GM21825 (cell line): Measurements from ENCODE around the gene ALDH1L1.

ENCODE experiments used
- ATAC-seq: cut with Tn5 transposase; IDR thresholded peaks from one replicate; pipeline ENCODE4 v1.9.1; 2021; ENCODE audit warnings: mild to moderate bottlenecking, moderate library complexity; ENCODE audit not compliant: unreplicated experiment

ALDH1L1 gene

DNA sequence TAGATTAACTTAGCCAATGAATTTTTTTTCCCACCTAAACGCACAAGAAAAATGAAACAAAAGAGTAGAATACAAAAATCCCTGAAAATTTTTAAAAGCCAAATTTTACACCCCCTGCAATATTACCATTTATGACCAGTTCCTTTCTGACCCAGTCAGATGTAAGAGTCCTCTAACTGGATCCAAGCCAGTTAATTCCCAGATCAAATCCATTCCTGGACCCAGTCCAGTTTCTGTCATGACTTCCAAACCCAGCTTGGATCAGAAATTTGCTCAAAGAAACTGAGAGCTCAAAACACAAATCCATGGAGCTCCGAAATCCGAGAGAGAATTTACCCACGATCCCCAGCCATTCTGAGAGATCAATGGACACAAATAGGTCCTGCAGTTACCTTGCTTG, 17.0 kb upstream of the ALDH1L1 start:
- ATAC-seq = no peak

- no peak for ATAC-seq
Measured at GRCh38 chr3:126194713-126195305, 14.4 kb upstream of the ALDH1L1 start.

DNA sequence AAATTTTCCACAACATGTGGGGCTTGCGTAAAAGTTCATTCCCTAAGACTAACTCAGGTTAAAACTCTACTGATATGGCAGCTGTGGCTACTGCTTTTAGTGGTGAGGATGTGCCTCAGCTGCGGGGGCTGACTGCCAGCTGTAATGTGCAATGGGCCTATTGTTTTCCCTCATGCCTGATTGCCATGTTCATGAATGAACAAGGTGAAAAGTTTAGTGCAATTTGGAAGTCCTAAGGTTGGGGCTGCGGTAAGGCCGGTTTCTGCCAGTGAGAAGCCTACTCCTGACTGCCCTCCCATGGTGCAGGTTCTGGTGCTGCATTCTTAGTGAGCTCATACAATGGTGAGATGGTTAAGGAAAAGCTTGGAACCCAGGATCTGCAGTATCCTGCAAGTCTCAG, 10.9 kb upstream of the ALDH1L1 start:
- ATAC-seq = no peak

- ATAC-seq = no peak
Measured at GRCh38 chr3:126187920-126188319, 7.5 kb upstream of the ALDH1L1 start.

DNA sequence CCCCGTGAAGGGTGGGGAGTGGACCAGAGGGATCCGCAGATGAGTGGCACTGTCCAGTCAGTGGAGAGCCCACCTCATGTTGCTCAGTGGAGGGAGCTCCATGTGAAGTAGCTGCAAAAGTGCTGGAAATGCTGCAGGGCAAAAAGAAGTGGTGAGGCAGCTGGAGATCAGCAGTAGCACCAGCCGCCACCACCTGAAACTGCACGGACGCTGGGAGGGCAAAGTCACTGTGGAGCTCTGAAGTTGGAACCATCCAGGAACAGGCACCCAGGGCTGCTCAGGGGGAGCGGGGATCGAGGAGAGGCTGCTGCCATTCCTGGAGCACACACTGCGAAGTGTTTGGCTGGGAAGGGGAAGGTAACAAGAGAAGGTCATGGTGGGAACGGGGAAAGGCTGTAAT, 6.4 kb upstream of the ALDH1L1 start:
- ATAC-seq = no peak

GRCh38 chr3:126186271-126186670, 5.9 kb upstream of the ALDH1L1 start:
- ATAC-seq = no peak

- ATAC-seq = no peak
Measured at GRCh38 chr3:126184465-126185000, 4.1 kb upstream of the ALDH1L1 start.

DNA sequence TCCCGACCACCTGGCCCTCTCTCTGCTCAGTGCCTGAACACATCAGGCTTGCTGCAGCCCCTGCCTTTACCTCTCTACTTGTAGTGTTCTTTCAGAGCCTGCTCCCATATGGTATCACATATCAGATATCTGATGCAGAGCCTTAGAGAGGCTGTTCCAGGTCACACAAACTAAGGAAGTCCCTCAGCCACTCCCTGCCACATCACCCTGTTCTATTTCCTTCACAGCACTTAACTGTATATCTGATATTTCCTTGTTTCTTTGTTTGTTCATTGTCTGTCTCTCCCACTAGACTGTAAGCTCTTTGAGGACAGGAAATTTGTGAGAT, 976 bp upstream of the ALDH1L1 start:
- no peak for ATAC-seq

DNA sequence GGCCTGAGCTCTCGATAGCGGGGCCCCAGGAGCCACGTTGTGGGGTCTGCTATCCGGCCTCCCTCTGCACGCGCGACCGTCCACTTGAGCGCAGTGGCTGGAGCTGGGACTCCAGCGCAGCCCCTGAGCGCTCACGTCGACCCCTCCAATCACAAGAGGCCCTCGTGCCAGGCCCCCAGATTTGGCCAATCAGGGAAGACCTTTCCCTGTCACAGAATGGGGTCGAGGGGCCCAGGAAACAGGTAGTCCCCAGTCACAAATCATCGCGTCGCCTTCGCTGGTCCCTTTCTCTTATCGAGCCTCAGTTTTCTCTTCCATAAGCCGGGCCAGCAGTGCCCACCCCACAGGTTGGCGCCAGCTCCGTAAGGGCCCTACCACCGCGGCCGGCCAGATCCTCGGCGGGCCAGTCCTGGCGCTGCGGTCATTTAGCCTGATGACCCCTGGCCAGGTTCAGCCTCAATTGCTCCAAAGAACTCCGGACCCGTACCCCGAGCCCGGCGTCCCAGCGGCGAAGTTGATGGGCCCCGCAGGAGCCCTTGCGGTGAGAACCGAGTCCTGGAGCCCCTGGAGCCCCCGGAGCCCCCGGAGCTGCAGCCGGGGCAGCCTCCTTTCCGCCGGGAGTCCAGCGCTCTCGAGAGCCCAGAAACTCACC, 435 bp downstream of the ALDH1L1 start:
- ATAC-seq = no peak

GRCh38 chr3:126170073-126170777, 10.2 kb downstream of the ALDH1L1 start:
- no peak for ATAC-seq

- no peak for ATAC-seq
Measured at GRCh38 chr3:126167566-126167965, 12.8 kb downstream of the ALDH1L1 start.

DNA sequence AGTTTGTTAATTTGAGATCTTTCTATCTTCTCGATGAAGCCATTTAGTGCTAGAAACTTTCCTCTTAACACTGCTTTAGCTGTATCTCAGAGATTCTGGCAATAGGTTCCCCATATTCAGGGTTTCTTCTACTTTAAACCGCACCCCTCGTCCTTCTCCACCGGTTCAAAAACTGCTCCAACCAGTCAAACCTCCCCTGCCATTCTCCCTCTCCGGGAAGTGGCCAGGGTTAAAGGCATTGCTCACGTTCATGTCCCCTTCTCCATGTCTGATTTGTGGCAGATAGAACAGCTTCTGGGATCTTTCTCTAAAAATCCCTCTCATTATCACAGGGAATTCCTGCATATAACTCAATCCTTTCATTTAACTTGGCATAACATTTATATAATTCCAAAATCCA, 14.4 kb downstream of the ALDH1L1 start:
- no peak for ATAC-seq

DNA sequence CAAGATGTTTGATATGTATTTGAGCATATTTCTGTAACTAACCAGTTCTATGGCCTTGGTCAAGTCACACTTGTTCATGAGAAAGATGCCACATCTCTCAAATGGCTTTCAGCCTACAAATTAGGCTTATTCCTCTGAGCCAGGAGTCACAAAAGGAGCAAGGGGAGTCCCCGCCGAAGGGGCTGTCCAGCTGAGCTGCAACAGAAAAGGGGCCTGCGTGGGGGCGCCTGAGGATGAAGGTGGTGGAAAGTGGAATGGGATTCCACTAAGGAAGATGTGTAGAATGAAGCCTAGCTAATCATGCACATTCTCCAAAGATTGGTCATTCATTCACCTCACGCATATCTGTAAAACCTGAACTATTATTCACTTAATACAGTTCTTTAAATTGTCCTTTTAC, 19.1 kb downstream of the ALDH1L1 start:
- no peak for ATAC-seq

DNA sequence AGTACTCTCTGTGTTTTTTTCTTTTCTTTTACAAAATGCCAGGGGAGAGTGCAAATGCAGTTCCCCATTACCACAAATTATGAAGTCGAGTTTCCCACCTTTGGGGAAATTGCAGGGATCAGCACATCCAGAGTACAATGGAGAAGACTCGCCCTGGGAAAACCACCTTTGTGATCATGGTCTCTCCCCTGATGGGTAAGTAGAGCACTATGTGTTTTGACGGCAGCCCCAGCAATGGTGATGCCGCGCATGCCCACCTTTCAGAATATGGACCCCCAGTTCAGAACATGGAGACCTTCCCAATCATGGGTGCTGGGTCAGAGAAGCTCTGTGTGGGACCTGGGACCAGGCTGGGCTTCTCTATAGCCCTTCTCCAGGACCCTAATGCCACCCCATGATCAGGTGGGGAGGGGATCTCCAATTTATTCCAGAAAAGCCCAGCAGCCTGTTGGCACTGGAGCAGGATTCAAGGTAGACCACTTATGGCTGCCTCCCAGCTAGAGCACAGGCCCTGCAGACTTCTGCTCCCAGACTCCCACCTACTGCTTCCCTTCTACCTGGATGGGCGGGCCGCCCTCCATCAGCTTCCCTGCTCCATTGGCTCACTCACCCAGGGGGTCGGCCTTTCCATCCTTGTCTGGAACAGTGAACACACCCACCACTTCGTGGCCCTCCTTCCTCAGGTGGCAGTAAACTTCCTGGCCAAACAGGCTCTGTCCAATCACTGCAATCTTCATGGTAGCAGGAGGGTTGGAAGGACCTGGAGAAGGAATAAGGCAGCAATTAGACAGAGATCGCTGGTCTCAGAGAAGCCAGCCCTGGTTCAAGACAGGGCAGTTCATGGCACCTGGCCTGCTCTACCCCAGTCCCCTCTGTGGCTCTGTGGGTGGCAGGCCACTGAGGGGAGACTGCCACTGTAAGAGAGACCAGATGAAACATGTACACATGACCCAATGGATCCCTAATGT, 19.9 kb downstream of the ALDH1L1 start:
- ATAC-seq = no peak

DNA sequence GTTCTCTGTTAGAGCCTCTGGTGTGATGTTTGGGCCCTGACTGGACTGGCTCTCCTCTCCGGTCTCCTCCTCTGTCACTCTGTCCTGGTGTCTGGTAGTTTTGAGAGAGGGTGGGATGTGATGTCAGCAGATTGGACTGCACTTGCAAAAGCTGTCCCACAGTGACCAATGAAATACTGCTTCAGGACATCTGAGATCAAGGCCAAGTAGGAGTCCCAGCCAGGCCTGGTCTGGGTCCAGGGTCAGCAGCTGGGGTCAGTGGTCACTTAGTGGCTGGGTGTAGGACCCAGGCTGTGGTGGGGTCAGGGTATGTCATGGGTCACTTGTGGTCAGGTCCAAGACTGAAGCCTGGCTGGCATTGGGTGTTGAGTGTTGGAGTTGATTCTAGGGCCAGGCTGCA, 20.9 kb downstream of the ALDH1L1 start:
- no peak for ATAC-seq

DNA sequence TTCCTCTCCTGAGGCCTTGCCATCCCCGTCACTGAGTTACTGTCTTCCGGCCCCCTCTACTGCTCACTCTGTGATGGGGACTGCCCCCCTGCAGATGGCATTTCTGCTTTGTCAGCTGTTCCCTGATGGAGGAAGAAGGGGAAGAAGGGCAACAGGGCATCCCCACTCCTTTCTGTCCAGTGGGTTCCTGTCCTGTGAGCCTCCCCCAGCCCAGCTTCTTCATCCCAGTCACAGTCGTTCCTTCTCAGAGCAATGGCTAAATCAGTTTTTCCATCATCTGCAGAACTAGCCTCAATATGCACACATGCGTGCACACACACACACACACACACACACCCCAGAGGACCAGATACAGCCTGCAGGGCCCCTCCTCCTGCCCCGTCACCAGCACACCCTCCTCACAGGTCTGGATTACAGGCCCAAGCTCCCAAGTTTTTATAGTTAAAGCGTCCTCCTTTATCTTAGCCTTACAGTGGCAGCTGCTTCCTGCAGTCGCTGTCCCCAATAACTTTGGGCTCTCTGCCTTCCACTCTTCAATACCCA, 21.4 kb downstream of the ALDH1L1 start:
- ATAC-seq = no peak

- ATAC-seq = no peak
Measured at GRCh38 chr3:126158016-126158911, 22.1 kb downstream of the ALDH1L1 start.

DNA sequence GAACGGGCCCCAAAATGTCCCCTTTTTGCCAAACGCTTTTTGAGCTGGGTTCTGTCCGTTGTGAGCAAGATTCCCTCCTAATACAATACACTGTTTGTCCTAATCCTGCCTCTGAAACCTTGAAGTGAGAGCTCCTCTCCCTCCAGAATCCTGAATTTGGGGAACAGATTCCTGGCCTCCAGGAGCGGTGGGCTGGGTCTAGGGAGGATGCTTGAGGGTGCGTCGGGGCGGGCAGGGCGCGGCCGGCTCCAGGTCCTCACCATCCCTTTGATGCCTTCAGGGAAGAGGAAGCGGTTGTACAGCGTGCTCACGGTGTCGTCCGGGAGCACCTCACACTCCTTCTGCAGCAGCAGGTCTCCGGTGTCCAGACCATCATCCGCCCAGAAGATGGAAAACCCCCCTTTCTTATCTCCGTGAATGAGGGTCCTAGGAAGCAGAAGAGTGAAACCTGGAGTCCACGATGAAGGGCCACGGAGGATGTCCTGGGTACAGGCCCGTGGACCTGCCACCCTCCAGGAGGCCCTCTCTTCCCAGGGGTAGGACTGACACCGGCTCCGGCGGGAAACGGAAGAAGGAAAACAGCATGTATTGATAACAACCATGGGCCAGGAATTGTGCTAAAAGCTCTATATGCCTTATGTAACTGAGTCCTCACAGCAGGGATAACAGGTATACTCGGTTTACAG, 23.2 kb downstream of the ALDH1L1 start:
- ATAC-seq = no peak

DNA sequence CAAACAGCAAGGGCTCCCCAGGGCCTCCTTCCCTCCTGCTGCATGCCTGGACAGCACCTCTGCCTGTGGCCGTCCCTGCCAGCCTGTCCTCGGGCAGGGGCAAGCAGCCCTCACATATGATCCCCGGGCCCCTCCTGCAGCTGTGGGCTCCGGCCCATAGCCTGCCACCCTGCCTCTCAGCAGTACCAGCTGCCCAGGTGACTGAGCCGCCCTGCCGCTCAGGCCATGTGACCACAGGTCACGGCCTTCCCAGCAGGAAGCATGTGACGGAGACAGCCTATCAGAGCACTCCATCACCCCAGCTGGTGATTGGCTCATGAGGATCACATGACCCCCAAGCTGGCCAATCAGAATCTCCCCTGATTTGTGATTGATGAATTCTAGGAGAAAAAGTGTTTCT, 23.9 kb downstream of the ALDH1L1 start:
- ATAC-seq = no peak
